K562 (cell line): ENCODE results near the gene PRKG1. TPM values are rescaled to one million over a fixed set of nuclear protein-coding genes. Genes with fewer than 3 reads are reported as not detected.

Experiments used
- ATAC-seq: fragments of 200-7000 bp; cut with Tn5 transposase; 3 replicates; pipeline ENCODE4 v1.9.1; 2020; ENCODE audit warnings: moderate library complexity
- BruUV-seq: library from RNA; stranded (reverse); fragments of 400-500 nt; replicated peaks from 2 replicates; lab custom pipeline; 2021; lab: Mats Ljungman, UMichigan
- CTCF ChIA-PET: fragments of 300-600 bp; formaldehyde crosslinking; extraction: SDS; loops from one replicate; lab custom pipeline; 2021; ENCODE audit warnings: low intra/inter-chr PET ratio; lab: Yijun Ruan, JAX
- POLR2A ChIA-PET: fragments of 300-600, 350-650 bp; sonication (Branson Sonifier 250); formaldehyde crosslinking; extraction: SDS; loops from one replicate; lab custom pipeline; 2021; ENCODE audit warnings: antibody characterized with exemption, inconsistent platforms; lab: Yijun Ruan, JAX
- DNase-seq, 4 experiments: peaks; one replicate each; pipeline versions ENCODE4 v3.0.0 to v3.0.0-alpha.2; 2011 to 2018; ENCODE audit warnings: low spot score in 3 of 4, mixed read lengths in 3 of 4; ENCODE audit errors: extremely low read depth in 1 of 4
- FAIRE-seq: peaks from 2 replicates; lab custom pipeline; 2011; peaks lifted over from hg19 to GRCh38; lab: Jason Lieb, UNC
- H2AFZ ChIP-seq: 2 replicates; pipeline ENCODE4 v1.6.0; 2011; ENCODE audit warnings: low read depth, low read length, control low read depth, inconsistent platforms
- H3K27ac ChIP-seq: fragments of 200-600 bp; 3 replicates; pipeline ENCODE4 v1.8.0; 2011; ENCODE audit warnings: low read depth, mild to moderate bottlenecking, control low read depth, inconsistent platforms, low read length, moderate library complexity, mixed read lengths; ENCODE audit errors: extremely low read depth
- H3K27me3 ChIP-seq, 2 experiments: fragments of 300-600 bp in 1 of 2; 2 replicates in 1 of 2; 3 replicates in 1 of 2; pipeline versions ENCODE4 v1.6.0 to v1.8.0; 2011; ENCODE audit warnings: inconsistent platforms in 2 of 2, low read length in 2 of 2, mild to moderate bottlenecking in 1 of 2, mixed read lengths in 1 of 2, moderate library complexity in 1 of 2; ENCODE audit not compliant: control insufficient read depth in 2 of 2, insufficient read depth in 2 of 2
- H3K36me3 ChIP-seq: fragments of 300-600 bp; 3 replicates; pipeline ENCODE4 v1.8.0; 2011; ENCODE audit warnings: mild to moderate bottlenecking, low read length, inconsistent platforms; ENCODE audit not compliant: control insufficient read depth, insufficient read depth
- H3K4me1 ChIP-seq, 2 experiments: fragments of 200-600 bp in 1 of 2; replicated peaks in 1 of 2; 2 replicates in 1 of 2; 3 replicates in 1 of 2; pipeline versions ENCODE4 v1.5.1 to v1.8.0; 2011; ENCODE audit warnings: inconsistent platforms in 2 of 2, low read length in 2 of 2, mild to moderate bottlenecking in 1 of 2, mixed read lengths in 1 of 2, moderate library complexity in 1 of 2; ENCODE audit not compliant: control insufficient read depth in 2 of 2, insufficient read depth in 2 of 2
- H3K4me2 ChIP-seq: 2 replicates; pipeline ENCODE4 v1.6.1; 2011; ENCODE audit warnings: low read length, control low read depth, inconsistent platforms, mixed read lengths; ENCODE audit not compliant: insufficient read depth
- H3K4me3 ChIP-seq: fragments of 200-600 bp; sonication (generic), shearing (Covaris generic); 2 replicates; pipeline ENCODE4 v1.5.1; 2016; ENCODE audit warnings: control low read depth, inconsistent platforms
- H3K79me2 ChIP-seq: fragments of 200-600 bp; 3 replicates; pipeline ENCODE4 v1.8.0; 2011; ENCODE audit warnings: low read length, inconsistent platforms; ENCODE audit not compliant: control insufficient read depth, insufficient read depth
- H3K9ac ChIP-seq, 2 experiments: 2 replicates each; pipeline versions ENCODE4 v1.6.0 to v1.6.1; 2011; ENCODE audit warnings: low read depth in 2 of 2, low read length in 2 of 2, control low read depth in 1 of 2, inconsistent platforms in 1 of 2, mild to moderate bottlenecking in 1 of 2, mixed read lengths in 1 of 2; ENCODE audit not compliant: insufficient read depth in 1 of 2
- H3K9me1 ChIP-seq: one replicate; pipeline ENCODE4 v1.6.0; 2011; ENCODE audit warnings: inconsistent platforms, mild to moderate bottlenecking, low read length, moderate library complexity; ENCODE audit not compliant: control insufficient read depth, insufficient read depth
- H3K9me3 ChIP-seq: replicated peaks from 2 replicates; pipeline ENCODE4 v1.5.1; 2011; ENCODE audit warnings: low read depth, low read length, inconsistent platforms; ENCODE audit not compliant: control insufficient read depth, insufficient read depth
- H4K20me1 ChIP-seq: replicated peaks from 2 replicates; pipeline ENCODE4 v1.6.1; 2011; ENCODE audit warnings: low read length, inconsistent platforms, mixed read lengths; ENCODE audit not compliant: control insufficient read depth, insufficient read depth
- ARHGAP35 ChIP-seq: fragments of 450-650 bp; IDR thresholded peaks from 2 replicates; pipeline ENCODE4 v1.6.1; 2018; ENCODE audit not compliant: partially characterized antibody
- HDAC2 ChIP-seq: fragments of 450-650 bp; IDR thresholded peaks from 2 replicates; pipeline ENCODE4 v1.6.1; 2016; ENCODE audit warnings: mild to moderate bottlenecking
- PREB ChIP-seq: sonication (generic); formaldehyde crosslinking; IDR thresholded peaks from 2 replicates; pipeline ENCODE4 v1.8.1; 2023; ENCODE audit warnings: mild to moderate bottlenecking, missing genetic modification reagents
- SETDB1 ChIP-seq: IDR thresholded peaks from one replicate; pipeline ENCODE4 v1.6.1; 2012; ENCODE audit warnings: low read length, control low read depth, inconsistent platforms
- SOX6 ChIP-seq: fragments of 450-650 bp; IDR thresholded peaks from 2 replicates; pipeline ENCODE4 v1.6.1; 2014; ENCODE audit warnings: mild to moderate bottlenecking
- ZBTB1 ChIP-seq: sonication (generic); formaldehyde crosslinking; IDR thresholded peaks from 2 replicates; pipeline ENCODE4 v1.8.1; 2023; ENCODE audit warnings: missing genetic modification reagents, low read depth, mild to moderate bottlenecking, borderline replicate concordance
- ZNF316 ChIP-seq: fragments of 450-650 bp; IDR thresholded peaks from 2 replicates; pipeline ENCODE4 v1.6.1; 2016
- ZNF76 ChIP-seq: fragments of 250-450 bp; sonication (Bioruptor Pico); IDR thresholded peaks from 2 replicates; pipeline ENCODE4 v1.4.0; 2020; ENCODE audit warnings: mild to moderate bottlenecking, moderate library complexity, borderline replicate concordance
- WGBS: fragments of 100-300 bp; shearing (Covaris generic); methylation state at CpG from one replicate; pipeline ENCODE4 v1.1.6; 2016; ENCODE audit warnings: low coverage, mixed read lengths; ENCODE audit not compliant: insufficient coverage; ENCODE audit errors: missing lambda C conversion rate; 5-methylcytosine and 5-hydroxymethylcytosine counted together
- in situ Hi-C: fragments of 300-500 bp; cut with MboI; formaldehyde crosslinking; loops from 4 replicates; pipeline ENCODE4 v1.15.0; 2018; ENCODE audit warnings: inconsistent platforms, mixed read lengths
- intact Hi-C: fragments of 100-400 bp; cut with micrococcal nuclease; formaldehyde crosslinking; loops from 2 replicates; pipeline ENCODE4 v1.14.2; 2022
- polyA plus RNA-seq, 8 experiments: library from polyadenylated mRNA; depleted of rRNA in 4 of 8; stranded (reverse) in 5 of 8; unstranded in 3 of 8; fragments of >200 nt; fragmentation: Nextera tagmentation in 2 of 8; fragmentation: Illumina TruSeq in 1 of 8; extraction: Ambion mirVana in 2 of 8; extraction: Trizol in 1 of 8; gene quantifications; 2 replicates each; pipeline versions ENCODE4 v1.2.1 to v1.2.3, GENCODE V29; 2011 to 2014; ENCODE audit warnings: inconsistent platforms in 1 of 8, missing spikeins in 1 of 8
- total RNA-seq, 7 experiments: library from RNA; depleted of rRNA in 6 of 7; stranded (reverse); fragments of >200 nt in 6 of 7; fragmentation: Illumina TruSeq in 2 of 7; extraction: Trizol in 2 of 7; gene quantifications; 2 replicates each; pipeline versions ENCODE4 v1.2.1 to v1.2.3, GENCODE V29; 2011 to 2021; ENCODE audit warnings: low replicate concordance in 1 of 7
- TF ChIP-seq, protein P1 (sequence below): sonication (generic); formaldehyde crosslinking; IDR thresholded peaks from 2 replicates; pipeline ENCODE4 v1.8.0; 2022; ENCODE audit warnings: mild to moderate bottlenecking, missing genetic modification reagents, borderline replicate concordance
- TF ChIP-seq, protein P2 (sequence below): fragments of 450-650 bp; IDR thresholded peaks from 2 replicates; pipeline ENCODE4 v1.7.0; 2016; ENCODE audit warnings: borderline replicate concordance
- TF ChIP-seq, protein P3 (sequence below): fragments of 150-350 bp; IDR thresholded peaks from 2 replicates; pipeline ENCODE4 v1.6.1; 2014; ENCODE audit warnings: low read depth, mild to moderate bottlenecking, low read length, borderline replicate concordance
- TF ChIP-seq, protein P4 (sequence below): IDR thresholded peaks from 2 replicates; pipeline ENCODE4 v1.6.1; 2014; ENCODE audit warnings: antibody characterized with exemption

PRKG1 gene
- total and polyA plus RNA-seq, 9 of the 15 experiments (the other 6 are each of a cell fraction or from before 2014, with no cell fraction given): 0.22 TPM; not detected in 8

- TF ChIP-seq, protein P1, sequence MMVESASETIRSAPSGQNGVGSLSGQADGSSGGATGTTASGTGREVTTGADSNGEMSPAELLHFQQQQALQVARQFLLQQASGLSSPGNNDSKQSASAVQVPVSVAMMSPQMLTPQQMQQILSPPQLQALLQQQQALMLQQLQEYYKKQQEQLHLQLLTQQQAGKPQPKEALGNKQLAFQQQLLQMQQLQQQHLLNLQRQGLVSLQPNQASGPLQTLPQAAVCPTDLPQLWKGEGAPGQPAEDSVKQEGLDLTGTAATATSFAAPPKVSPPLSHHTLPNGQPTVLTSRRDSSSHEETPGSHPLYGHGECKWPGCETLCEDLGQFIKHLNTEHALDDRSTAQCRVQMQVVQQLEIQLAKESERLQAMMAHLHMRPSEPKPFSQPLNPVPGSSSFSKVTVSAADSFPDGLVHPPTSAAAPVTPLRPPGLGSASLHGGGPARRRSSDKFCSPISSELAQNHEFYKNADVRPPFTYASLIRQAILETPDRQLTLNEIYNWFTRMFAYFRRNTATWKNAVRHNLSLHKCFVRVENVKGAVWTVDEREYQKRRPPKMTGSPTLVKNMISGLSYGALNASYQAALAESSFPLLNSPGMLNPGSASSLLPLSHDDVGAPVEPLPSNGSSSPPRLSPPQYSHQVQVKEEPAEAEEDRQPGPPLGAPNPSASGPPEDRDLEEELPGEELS: no peak
- TF ChIP-seq, protein P2, sequence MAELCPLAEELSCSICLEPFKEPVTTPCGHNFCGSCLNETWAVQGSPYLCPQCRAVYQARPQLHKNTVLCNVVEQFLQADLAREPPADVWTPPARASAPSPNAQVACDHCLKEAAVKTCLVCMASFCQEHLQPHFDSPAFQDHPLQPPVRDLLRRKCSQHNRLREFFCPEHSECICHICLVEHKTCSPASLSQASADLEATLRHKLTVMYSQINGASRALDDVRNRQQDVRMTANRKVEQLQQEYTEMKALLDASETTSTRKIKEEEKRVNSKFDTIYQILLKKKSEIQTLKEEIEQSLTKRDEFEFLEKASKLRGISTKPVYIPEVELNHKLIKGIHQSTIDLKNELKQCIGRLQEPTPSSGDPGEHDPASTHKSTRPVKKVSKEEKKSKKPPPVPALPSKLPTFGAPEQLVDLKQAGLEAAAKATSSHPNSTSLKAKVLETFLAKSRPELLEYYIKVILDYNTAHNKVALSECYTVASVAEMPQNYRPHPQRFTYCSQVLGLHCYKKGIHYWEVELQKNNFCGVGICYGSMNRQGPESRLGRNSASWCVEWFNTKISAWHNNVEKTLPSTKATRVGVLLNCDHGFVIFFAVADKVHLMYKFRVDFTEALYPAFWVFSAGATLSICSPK: no peak
- no peak for TF ChIP-seq PREB
These were observed 15.9 kb downstream of the PRKG1 start (continued) for GRCh38 chr10:51090190-51090589.

DNA sequence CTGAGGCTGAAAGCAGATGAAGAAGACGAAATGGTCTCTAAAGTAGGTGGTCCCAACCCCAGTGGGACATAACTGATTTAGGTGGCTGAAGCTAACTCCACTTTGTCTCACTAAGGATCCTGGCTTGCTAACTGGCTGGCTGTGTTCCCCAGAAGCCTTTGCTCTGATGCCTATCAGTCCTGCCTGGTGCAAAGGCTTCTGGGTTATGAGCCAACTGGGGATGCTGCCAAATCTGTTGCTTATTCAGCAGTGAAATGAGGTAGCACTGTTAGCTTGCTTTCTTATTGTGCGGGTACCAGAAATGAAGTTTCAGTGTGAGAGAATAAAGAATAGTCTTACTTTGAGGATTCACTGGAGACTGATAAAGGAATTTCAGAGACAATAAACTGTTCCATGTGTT, 18.1 kb downstream of the PRKG1 start:
- H3K4me2 ChIP-seq: no peak overlapping the region
- no peak overlapping the region for H2AFZ ChIP-seq
- no peaks in the 10 kb centered on the region for H3K36me3 ChIP-seq
- FAIRE-seq: no peak
- intact Hi-C loops: no loop called here
- no peaks in the 10 kb centered on the region for H3K4me1 ChIP-seq
- H3K4me3 ChIP-seq: no peak overlapping the region
- ChIA-PET POLR2A (no interaction called here), CTCF (no interaction called here)
- ATAC-seq: no peak
- WGBS: 0% methylated on average over 2 of the region's 2 CpGs
- H3K27ac ChIP-seq: no peak overlapping the region
- in situ Hi-C loops: no loop called here
- H4K20me1 ChIP-seq: no peaks in the 10 kb centered on the region
- DNase-seq: no peak
- no peaks in the 10 kb centered on the region for H3K9me1 ChIP-seq
- H3K27me3 ChIP-seq: no peaks in the 10 kb centered on the region
- BruUV-seq: no TSS peak
- no peaks in the 10 kb centered on the region; the same call in 1 of the 2 replicates for H3K9me3 ChIP-seq
- no peak overlapping the region for H3K9ac ChIP-seq
- no peaks in the 10 kb centered on the region for H3K79me2 ChIP-seq
- TF ChIP-seq ARHGAP35 (no peak), HDAC2 (no peak), SOX6 (no peak), ZBTB1 (no peak), SETDB1 (no peak), ZNF316 (no peak), ZNF76 (no peak)
- TF ChIP-seq, protein P3, sequence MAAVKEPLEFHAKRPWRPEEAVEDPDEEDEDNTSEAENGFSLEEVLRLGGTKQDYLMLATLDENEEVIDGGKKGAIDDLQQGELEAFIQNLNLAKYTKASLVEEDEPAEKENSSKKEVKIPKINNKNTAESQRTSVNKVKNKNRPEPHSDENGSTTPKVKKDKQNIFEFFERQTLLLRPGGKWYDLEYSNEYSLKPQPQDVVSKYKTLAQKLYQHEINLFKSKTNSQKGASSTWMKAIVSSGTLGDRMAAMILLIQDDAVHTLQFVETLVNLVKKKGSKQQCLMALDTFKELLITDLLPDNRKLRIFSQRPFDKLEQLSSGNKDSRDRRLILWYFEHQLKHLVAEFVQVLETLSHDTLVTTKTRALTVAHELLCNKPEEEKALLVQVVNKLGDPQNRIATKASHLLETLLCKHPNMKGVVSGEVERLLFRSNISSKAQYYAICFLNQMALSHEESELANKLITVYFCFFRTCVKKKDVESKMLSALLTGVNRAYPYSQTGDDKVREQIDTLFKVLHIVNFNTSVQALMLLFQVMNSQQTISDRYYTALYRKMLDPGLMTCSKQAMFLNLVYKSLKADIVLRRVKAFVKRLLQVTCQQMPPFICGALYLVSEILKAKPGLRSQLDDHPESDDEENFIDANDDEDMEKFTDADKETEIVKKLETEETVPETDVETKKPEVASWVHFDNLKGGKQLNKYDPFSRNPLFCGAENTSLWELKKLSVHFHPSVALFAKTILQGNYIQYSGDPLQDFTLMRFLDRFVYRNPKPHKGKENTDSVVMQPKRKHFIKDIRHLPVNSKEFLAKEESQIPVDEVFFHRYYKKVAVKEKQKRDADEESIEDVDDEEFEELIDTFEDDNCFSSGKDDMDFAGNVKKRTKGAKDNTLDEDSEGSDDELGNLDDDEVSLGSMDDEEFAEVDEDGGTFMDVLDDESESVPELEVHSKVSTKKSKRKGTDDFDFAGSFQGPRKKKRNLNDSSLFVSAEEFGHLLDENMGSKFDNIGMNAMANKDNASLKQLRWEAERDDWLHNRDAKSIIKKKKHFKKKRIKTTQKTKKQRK: no peak
- TF ChIP-seq, protein P4, sequence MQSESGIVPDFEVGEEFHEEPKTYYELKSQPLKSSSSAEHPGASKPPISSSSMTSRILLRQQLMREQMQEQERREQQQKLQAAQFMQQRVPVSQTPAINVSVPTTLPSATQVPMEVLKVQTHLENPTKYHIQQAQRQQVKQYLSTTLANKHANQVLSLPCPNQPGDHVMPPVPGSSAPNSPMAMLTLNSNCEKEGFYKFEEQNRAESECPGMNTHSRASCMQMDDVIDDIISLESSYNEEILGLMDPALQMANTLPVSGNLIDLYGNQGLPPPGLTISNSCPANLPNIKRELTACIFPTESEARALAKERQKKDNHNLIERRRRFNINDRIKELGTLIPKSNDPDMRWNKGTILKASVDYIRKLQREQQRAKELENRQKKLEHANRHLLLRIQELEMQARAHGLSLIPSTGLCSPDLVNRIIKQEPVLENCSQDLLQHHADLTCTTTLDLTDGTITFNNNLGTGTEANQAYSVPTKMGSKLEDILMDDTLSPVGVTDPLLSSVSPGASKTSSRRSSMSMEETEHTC: no peak
